ENCODE data around the gene CNIH2.

GRCh38 chr11:66316849-66317251 is 38.9 kb downstream of the CNIH2 start, which contains the start of gene CD248:
- no peak for TF ChIP-seq GATA2 (IDR thresholded peaks at IDR 0.05; ENCODE audit: low read depth, low read length)
- no peak for TF ChIP-seq GATA3 (IDR thresholded peaks at IDR 0.05; ENCODE audit: low read depth, low read length)
